ENCODE results near the gene KAT6B. TPM values are rescaled to one million over a fixed set of nuclear protein-coding genes. Genes with fewer than 3 reads are reported as not detected.

Gene KAT6B
- total and polyA plus RNA-seq, 2 of the 8 experiments (the other 6 are each of a cell fraction or from before 2014, with no cell fraction given) = 7.3 to 30.8 TPM

DNA sequence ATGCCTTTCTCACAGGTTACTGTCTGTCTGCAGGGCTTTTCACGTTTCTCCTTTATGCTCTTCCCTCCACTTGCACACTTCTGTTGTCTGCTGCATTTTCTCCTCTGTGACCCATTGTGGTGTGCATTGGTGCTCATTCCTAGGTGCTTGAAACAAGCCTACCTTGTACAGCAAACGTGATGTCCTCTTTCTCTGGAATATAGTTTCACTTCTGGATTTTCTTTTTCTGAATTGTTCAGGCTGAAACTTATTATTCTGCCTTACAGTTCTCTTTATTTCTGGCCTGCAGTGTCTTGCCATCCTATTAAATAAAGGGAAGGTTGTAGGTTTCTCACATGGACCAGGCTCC, 156.2 kb downstream of the KAT6B start:
- H2BK20ac ChIP-seq (ENCODE audit: low read length) = no peak overlapping the region
- H2BK12ac ChIP-seq (ENCODE audit: low read depth, low read length) = no peak overlapping the region
- no peak overlapping the region for H3K14ac ChIP-seq (ENCODE audit: insufficient read length)
- H2BK15ac ChIP-seq (ENCODE audit: low read length) = no peak overlapping the region
- H3K79me1 ChIP-seq (ENCODE audit: low read depth, low read length) = no peaks in the 10 kb centered on the region; the same call in 1 of the 2 replicates
- H3K18ac ChIP-seq (ENCODE audit: extremely low read depth, low read length) = no peak overlapping the region
- H3K56ac ChIP-seq (replicated peaks; ENCODE audit: insufficient read length, low read depth, low read length) = no peak overlapping the region
- H3K23me2 ChIP-seq (ENCODE audit: low read depth, low read length) = no peaks in the 10 kb centered on the region
- H2BK120ac ChIP-seq (replicated peaks; ENCODE audit: low read depth, low read length) = no peak overlapping the region
- no peak overlapping the region for H4K8ac ChIP-seq (ENCODE audit: extremely low read depth, insufficient read depth, low read length)
- H3K4me1 ChIP-seq (replicated peaks in 1 of 4; ENCODE audit: control insufficient read depth in 3 of 4, insufficient read depth in 4 of 4, low read length in 3 of 4) = no peaks in the 10 kb centered on the region
- WGBS, 2 experiments (ENCODE audit: extremely low coverage in 1 of 2, insufficient coverage in 1 of 2, insufficient read length in 1 of 2, insufficient replicate concordance in 2 of 2, low coverage in 1 of 2, low lambda C conversion rate in 2 of 2, missing lambda C conversion rate in 1 of 2) = 86% methylated on average over 2 of the region's 2 CpGs; no CpG with 5 or more reads in 1 of the 2 experiments
- no peak overlapping the region for H4K5ac ChIP-seq (ENCODE audit: insufficient read length, low read depth, low read length)
- no peak overlapping the region for H2AFZ ChIP-seq (ENCODE audit: low read length)
- no peak overlapping the region for H3K4me2 ChIP-seq (ENCODE audit: insufficient read depth in 1 of 2, low read depth in 2 of 2, low read length in 2 of 2)
- no peak overlapping the region for H3K4ac ChIP-seq (replicated peaks; ENCODE audit: insufficient read length, low read depth, low read length)
- no peak overlapping the region for H4K91ac ChIP-seq (replicated peaks; ENCODE audit: insufficient read length, low read length)
- no peak overlapping the region for H3K23ac ChIP-seq (ENCODE audit: insufficient read length)
- H2BK5ac ChIP-seq (ENCODE audit: low read depth, low read length) = no peak overlapping the region
- no peak overlapping the region for H3K4me3 ChIP-seq (ENCODE audit: extremely low read depth in 1 of 4, insufficient read depth in 2 of 4, low read depth in 3 of 4, low read length in 4 of 4)
- no peak overlapping the region for H3K9ac ChIP-seq (replicated peaks in 1 of 4; ENCODE audit: extremely low read depth in 1 of 4, low read depth in 3 of 4, low read length in 3 of 4)
- no peaks in the 10 kb centered on the region for H4K20me1 ChIP-seq (replicated peaks in 1 of 2; ENCODE audit: control insufficient read depth in 1 of 2, insufficient read depth in 2 of 2, low read length in 2 of 2)
- no peak overlapping the region for H3K27ac ChIP-seq (ENCODE audit: low read depth, low read length)
- ChIA-PET CTCF (ENCODE audit: partially characterized antibody) (interaction anchor here (0.9 kb wide), 1 partner anchor 11 kb away, joined by 3 read pairs; no protein-coding TSS in a partner anchor), POLR2A (ENCODE audit: partially characterized antibody) (no interaction called here)
- no peaks in the 10 kb centered on the region for H3K27me3 ChIP-seq (replicated peaks in 1 of 4; ENCODE audit: control insufficient read depth in 3 of 4, extremely low read depth in 1 of 4, insufficient read depth in 3 of 4, low read length in 3 of 4)
- no peaks in the 10 kb centered on the region for H3K79me2 ChIP-seq (ENCODE audit: control insufficient read depth in 1 of 2, insufficient read depth in 2 of 2, low read length in 2 of 2)
- peaks cover 0 to 3% (median 1%) of the 10 kb centered on the region in 4 experiments; a peak in 2 of 8 replicates for H3K36me3 ChIP-seq (ENCODE audit: control insufficient read depth in 2 of 4, insufficient read depth in 4 of 4, low read length in 3 of 4)
- H3K9me3 ChIP-seq (ENCODE audit: insufficient read depth in 2 of 2, low read depth in 1 of 2, low read length in 1 of 2) = no peaks in the 10 kb centered on the region
- FAIRE-seq (no peak), DNase-seq (ENCODE audit: low read depth in 1 of 2, low spot score in 2 of 2) (no peak)
- no peak overlapping the region for H2AK5ac ChIP-seq (ENCODE audit: low read depth, low read length)
- TF ChIP-seq NANOG (IDR thresholded peaks at IDR 0.05; ENCODE audit: insufficient read depth, low read depth, low read length, poor library complexity, severe bottlenecking) (no peak), BCL11A (IDR thresholded peaks at IDR 0.05; ENCODE audit: low read depth in 2 of 2, low read length in 2 of 2) (no peak), HDAC2 (IDR thresholded peaks at IDR 0.05; ENCODE audit: borderline replicate concordance in 1 of 2, low read depth in 2 of 2, low read length in 2 of 2) (no peak), SRF (IDR thresholded peaks at IDR 0.05; ENCODE audit: low read depth, low read length) (no peak), CTBP2 (IDR thresholded peaks at IDR 0.05; ENCODE audit: borderline replicate concordance, insufficient read depth, insufficient read length, low read length) (no peak), KDM4A (IDR thresholded peaks at IDR 0.05; ENCODE audit: low read depth, low read length, severe bottlenecking) (no peak), POLR2A (IDR thresholded peaks at IDR 0.05; ENCODE audit: control extremely low read depth in 1 of 2, low read depth in 2 of 2, low read length in 2 of 2) (no peak), RNF2 (IDR thresholded peaks at IDR 0.05; ENCODE audit: borderline replicate concordance, low read depth, low read length, missing control alignments, poor library complexity, severe bottlenecking) (no peak), KDM5A (IDR thresholded peaks at IDR 0.05; ENCODE audit: low read length) (no peak), SIX5 (IDR thresholded peaks at IDR 0.05; ENCODE audit: low read depth, low read length) (no peak), CHD1 (IDR thresholded peaks at IDR 0.05; ENCODE audit: low read depth, low read length) (no peak), NRF1 (IDR thresholded peaks at IDR 0.05; ENCODE audit: low read depth, low read length) (no peak), TAF7 (optimal IDR thresholded peaks at IDR 0.05; ENCODE audit: borderline replicate concordance, low read depth, low read length) (no peak)
- TF ChIP-seq, protein P1, sequence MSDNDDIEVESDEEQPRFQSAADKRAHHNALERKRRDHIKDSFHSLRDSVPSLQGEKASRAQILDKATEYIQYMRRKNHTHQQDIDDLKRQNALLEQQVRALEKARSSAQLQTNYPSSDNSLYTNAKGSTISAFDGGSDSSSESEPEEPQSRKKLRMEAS (IDR thresholded peaks at IDR 0.05) = no peak

Measured in H1 (cell line).